KG1 (cell line): Measurements from ENCODE around the gene MAP3K8.
A peak's percentile ranks its signal among the peaks of the same experiment; 100 is the strongest.
"Not testable (repeated sequence)": the region's sequence is repeated elsewhere in the genome, so short reads cannot be mapped to it uniquely, and the experiment has no call there.

Source experiments
- DNase-seq: peaks from one replicate; lab custom pipeline; 2025; lab: John Stamatoyannopoulos, UW

Gene MAP3K8

GRCh38 chr10:30447125-30447799 is 13.3 kb downstream of the MAP3K8 start:
- DNase-seq = no peak

GRCh38 chr10:30448092-30448491 is 14.1 kb downstream of the MAP3K8 start:
- DNase-seq = no peak

GRCh38 chr10:30453764-30454527 is 20.0 kb downstream of the MAP3K8 start:
- no peak for DNase-seq

- no peak for DNase-seq
Measured at GRCh38 chr10:30454744-30455510, 20.9 kb downstream of the MAP3K8 start.

GRCh38 chr10:30455816-30456215 is 21.8 kb downstream of the MAP3K8 start:
- no peak for DNase-seq

GRCh38 chr10:30456266-30456665 is 22.3 kb downstream of the MAP3K8 start:
- DNase-seq = peak; percentile 59

- no peak for DNase-seq
Measured at GRCh38 chr10:30459283-30459682, 25.3 kb downstream of the MAP3K8 start.

GRCh38 chr10:30460121-30460520 is 26.1 kb downstream of the MAP3K8 start:
- DNase-seq = no peak

- no peak for DNase-seq
Measured at GRCh38 chr10:30462513-30462912, 28.5 kb downstream of the MAP3K8 start.

- no peak for DNase-seq
Measured at GRCh38 chr10:30463944-30464451, 30.0 kb downstream of the MAP3K8 start.

- DNase-seq = no peak
Measured at GRCh38 chr10:30464675-30465074, 30.7 kb downstream of the MAP3K8 start.

- no peak for DNase-seq
Measured at GRCh38 chr10:30466445-30466844, 32.5 kb downstream of the MAP3K8 start.

GRCh38 chr10:30467651-30468338 is 33.8 kb downstream of the MAP3K8 start:
- DNase-seq = peak; percentile 38

- no peak for DNase-seq
Measured at GRCh38 chr10:30472414-30473155, 38.6 kb downstream of the MAP3K8 start.

GRCh38 chr10:30475515-30475914 is 41.5 kb downstream of the MAP3K8 start:
- not testable (repeated sequence) for DNase-seq

- DNase-seq = no peak
Measured at GRCh38 chr10:30476511-30477155, 42.6 kb downstream of the MAP3K8 start.

GRCh38 chr10:30479513-30479912 is 45.5 kb downstream of the MAP3K8 start:
- not testable (repeated sequence) for DNase-seq

GRCh38 chr10:30481603-30482002 is 47.6 kb downstream of the MAP3K8 start:
- DNase-seq = no peak

- peak; percentile 78 for DNase-seq
Measured at GRCh38 chr10:30488316-30488715, 54.3 kb downstream of the MAP3K8 start.

GRCh38 chr10:30489346-30489745 is 55.4 kb downstream of the MAP3K8 start:
- DNase-seq = no peak
